GM10248 (cell line): ENCODE data around the gene SLCO4C1.

ENCODE experiments used
- CTCF ChIA-PET: fragments of 300-600 bp; sonication (Branson Sonifier 250); formaldehyde crosslinking; extraction: SDS; loops from one replicate; lab custom pipeline; 2021; ENCODE audit warnings: antibody characterized with exemption; lab: Yijun Ruan, JAX
- POLR2A ChIA-PET: fragments of 350-650 bp; sonication (Branson Sonifier 250); formaldehyde crosslinking; extraction: SDS; loops from one replicate; lab custom pipeline; 2020; ENCODE audit warnings: antibody characterized with exemption; lab: Yijun Ruan, JAX
- DNase-seq: peaks from one replicate; pipeline ENCODE4 v3.0.0; 2012; ENCODE audit errors: extremely low spot score
- TF ChIP-seq, protein P1 (sequence below): IDR thresholded peaks from 2 replicates; pipeline ENCODE4 v1.5.1; 2012; ENCODE audit warnings: mild to moderate bottlenecking, low read depth; ENCODE audit errors: extremely low read depth, missing control alignments, control extremely low read depth

SLCO4C1 gene

GRCh38 chr5:102278231-102278630 is 17.9 kb downstream of the SLCO4C1 start:
- DNase-seq = no peak
- ChIA-PET CTCF (no interaction called here), POLR2A (no interaction called here)

DNA sequence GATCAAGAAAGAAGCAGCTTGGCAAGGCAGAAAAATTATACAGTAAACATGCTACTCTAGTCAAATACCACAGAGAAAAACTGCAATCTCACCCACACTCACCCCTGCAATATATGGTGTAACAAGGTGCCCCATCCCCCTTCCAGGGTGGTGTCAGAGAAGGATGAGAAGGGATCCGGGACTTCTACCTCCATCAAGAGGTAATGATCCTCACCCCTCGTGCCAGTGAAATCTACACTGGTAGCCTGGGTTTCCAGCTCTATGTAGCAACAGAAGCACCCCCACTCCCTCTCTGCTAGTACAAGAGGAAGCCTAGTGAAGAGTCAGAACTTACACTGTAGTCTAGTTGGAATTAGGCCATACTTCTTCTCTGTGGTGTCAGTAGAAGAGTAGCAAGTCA is 18.9 kb downstream of the SLCO4C1 start:
- CTCF ChIA-PET = interaction anchor here (0.6 kb wide), 1 partner anchor 36 kb away, joined by 3 read pairs; no protein-coding TSS in a partner anchor
- no peak for DNase-seq

More at GRCh38 chr5:102278231-102278630, 17.9 kb downstream of the SLCO4C1 start:
- TF ChIP-seq, protein P1, sequence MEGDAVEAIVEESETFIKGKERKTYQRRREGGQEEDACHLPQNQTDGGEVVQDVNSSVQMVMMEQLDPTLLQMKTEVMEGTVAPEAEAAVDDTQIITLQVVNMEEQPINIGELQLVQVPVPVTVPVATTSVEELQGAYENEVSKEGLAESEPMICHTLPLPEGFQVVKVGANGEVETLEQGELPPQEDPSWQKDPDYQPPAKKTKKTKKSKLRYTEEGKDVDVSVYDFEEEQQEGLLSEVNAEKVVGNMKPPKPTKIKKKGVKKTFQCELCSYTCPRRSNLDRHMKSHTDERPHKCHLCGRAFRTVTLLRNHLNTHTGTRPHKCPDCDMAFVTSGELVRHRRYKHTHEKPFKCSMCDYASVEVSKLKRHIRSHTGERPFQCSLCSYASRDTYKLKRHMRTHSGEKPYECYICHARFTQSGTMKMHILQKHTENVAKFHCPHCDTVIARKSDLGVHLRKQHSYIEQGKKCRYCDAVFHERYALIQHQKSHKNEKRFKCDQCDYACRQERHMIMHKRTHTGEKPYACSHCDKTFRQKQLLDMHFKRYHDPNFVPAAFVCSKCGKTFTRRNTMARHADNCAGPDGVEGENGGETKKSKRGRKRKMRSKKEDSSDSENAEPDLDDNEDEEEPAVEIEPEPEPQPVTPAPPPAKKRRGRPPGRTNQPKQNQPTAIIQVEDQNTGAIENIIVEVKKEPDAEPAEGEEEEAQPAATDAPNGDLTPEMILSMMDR = no peak

DNA sequence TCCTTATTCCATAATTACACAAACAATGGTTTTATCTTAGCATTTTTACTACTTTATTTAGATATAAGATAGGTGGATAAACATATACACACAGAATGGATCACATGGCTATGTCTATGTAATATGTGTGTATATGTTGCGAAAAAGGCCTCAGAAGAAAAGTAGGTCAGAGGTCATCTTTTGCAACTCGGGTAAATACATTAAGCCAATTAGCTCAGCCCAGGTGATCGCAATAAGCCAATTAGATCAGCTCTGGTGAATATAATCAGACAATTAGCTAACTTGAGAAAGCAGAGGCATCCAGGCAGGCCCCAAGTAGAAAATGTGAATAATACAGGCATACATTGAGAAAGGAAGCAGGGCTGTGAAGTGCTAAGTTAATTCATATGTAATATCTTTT is 24.3 kb downstream of the SLCO4C1 start:
- no peak for DNase-seq
- ChIA-PET POLR2A (no interaction called here), CTCF (interaction anchor here (1.0 to 1.3 kb wide), 2 partner anchors 20 to 127 kb away, joined by 3 read pairs; no protein-coding TSS in a partner anchor)
- TF ChIP-seq, protein P1 = no peak

More for the DNA sequence above, 18.9 kb downstream of the SLCO4C1 start:
- TF ChIP-seq, protein P1 = no peak
- POLR2A ChIA-PET = no interaction called here

- no peak for DNase-seq
- CTCF ChIA-PET = no interaction called here
- POLR2A ChIA-PET = no interaction called here
Measured at GRCh38 chr5:102270036-102270435, 26.0 kb downstream of the SLCO4C1 start.

DNA sequence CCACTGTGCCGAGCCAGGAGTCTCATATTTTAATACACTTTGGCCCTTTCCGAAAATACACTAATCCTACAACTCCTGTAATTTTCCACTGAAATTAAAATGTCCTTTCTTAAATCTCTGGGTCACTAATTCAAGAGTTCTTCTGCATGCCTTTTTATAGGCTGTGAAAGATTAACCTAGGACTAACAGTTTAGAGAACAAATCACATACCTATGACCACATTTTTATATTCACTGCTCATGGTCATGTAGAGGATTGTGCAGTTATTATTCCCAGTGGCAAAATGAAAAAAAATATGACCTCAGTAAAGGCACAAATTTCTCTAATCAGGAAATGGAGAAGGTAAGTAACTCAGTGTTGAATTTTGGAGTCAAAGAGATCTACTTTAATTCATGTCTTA is 33.4 kb downstream of the SLCO4C1 start:
- TF ChIP-seq, protein P1 = no peak
- CTCF ChIA-PET = no interaction called here
- DNase-seq = no peak
- POLR2A ChIA-PET = no interaction called here

More at GRCh38 chr5:102270036-102270435, 26.0 kb downstream of the SLCO4C1 start:
- TF ChIP-seq, protein P1 = no peak

- DNase-seq = no peak
- ChIA-PET POLR2A (no interaction called here), CTCF (no interaction called here)
- TF ChIP-seq, protein P1 = no peak
Measured at GRCh38 chr5:102249381-102249780, 46.7 kb downstream of the SLCO4C1 start.

DNA sequence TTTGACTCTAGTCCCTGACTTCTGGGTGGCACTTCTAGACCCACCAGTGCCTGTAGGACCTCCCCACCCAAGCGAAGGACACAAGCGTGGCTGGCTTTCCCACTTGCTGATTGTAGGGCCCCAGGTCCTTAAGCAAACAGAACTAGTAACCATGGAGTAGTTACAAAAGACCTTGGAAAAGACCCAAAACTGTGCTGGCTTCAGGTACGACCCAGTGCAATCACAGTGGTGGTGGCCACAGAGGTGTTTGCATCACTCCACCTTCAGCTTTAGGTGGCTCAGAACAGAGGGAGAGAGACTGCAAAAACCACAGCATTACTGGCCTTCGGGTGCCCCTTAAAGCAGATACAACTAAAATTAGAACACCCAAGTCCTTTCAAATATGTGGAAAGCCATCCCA is 52.9 kb downstream of the SLCO4C1 start:
- CTCF ChIA-PET = interaction anchor here (0.9 to 2.8 kb wide), 2 partner anchors 9 to 10 kb away, joined by 3 to 8 read pairs; no protein-coding TSS in a partner anchor
- POLR2A ChIA-PET = no interaction called here
- TF ChIP-seq, protein P1 = no peak
- no peak for DNase-seq
